Measurements from ENCODE around the gene EFCAB8.

The EFCAB8 gene

DNA sequence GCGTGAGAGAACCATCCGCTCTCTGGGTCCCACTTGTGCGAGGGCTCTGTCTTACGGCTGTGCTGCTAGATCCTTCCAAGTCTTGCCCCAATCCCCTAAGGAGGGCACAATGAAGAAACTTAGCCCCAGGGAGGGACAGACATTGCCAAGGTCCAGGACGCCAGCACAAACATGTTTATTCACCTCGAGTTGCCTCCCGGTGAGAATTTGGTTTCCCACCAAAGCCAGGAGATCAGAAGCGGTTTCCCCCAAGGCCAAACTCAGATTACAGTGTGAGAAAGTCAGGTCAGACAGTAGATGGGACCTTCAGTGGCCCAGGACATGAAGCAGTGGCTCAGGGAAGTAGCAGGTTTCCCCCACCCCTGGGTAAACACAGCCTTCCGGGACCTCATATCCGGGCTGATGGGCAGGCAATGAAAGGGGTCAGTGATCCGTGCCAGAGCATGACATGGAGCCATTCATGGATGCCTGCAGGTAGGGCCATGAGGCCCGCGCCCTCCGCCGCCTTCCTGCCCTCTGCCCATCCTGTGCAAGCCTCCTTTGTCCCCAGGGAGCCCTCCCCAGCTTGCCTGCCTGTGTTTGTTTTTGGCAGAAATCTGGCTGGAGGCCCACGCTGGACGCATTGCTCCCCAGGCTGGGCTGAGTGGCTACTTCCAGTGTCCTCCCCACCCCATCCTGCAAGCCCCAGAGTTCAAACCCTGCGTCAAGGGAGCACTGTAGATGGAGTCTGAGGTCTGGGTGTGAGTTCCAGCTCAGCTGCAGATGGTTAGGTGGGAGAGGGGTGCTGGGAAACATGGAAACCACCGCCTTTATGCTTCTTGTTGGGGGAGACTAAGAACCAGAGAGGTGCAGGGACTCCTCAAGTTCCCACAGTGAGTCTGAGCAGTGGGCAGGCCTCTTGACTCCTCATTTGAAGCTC lies 150.8 kb downstream of the EFCAB8 start:
- no peak for DNase-seq

DNA sequence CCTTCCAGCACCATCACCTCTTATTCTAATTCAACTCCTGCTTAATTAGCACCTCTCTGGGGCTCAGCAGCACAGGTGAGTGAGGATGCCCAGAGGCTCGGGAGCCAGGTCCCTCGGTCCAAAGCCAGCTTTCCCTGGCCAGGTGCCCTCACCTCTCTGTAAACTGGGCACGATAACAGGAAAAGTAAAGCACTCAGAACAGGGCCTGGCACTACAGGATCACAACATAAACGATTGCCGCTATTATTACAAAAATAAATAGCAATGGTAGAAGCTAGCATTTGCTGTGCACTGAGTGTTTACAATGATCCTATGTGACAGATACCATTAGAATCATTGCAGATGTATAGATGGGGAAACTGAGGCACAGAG lies 151.4 kb downstream of the EFCAB8 start:
- no peak for DNase-seq

DNA sequence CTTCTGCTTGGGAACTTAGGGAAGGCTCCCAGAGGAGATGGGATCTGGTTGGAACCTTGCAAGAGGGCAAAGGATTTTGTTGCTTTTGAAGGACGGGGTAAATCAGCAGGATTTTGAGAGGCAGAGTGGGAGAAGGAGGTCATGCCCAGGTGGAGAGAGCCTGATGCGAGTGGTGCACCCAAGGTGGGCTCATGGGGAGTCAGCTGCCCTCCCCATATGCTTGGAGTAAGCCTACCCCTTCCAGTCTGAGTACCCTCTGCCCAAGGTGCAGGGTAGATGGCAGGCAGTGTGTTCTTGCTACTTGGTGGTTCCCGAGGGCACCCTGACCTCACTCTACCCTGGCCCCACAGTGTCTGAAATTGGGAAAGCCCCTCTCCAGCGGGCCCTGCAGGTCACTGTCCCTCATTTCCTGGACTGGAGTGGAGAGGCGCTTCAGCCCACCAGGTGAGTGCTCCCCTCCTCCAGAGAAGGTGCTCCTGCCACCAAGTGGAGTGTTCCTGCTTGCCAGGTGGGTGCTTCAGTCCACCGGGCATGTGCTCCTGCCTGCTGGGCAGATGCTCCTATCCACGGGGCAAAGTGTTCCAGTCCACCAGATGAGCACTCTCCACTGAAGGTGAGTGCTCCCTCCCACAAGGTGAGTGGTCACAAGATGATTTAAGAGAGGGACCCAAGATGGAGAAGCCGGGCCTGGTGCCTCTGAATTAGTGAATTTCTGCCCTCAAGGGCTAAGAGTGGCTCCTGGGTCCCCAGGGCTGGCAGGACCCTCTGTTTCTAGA lies 152.1 kb downstream of the EFCAB8 start:
- DNase-seq = no peak
